ENCODE results near the gene FNDC3B. TPM values are rescaled to one million over a fixed set of nuclear protein-coding genes. Genes with fewer than 3 reads are reported as not detected.

Gene FNDC3B
- total RNA-seq, 1 donor from 2014 or later: 204 TPM

- Mint-ChIP-seq H3K4me3 (ENCODE audit: unreplicated experiment) (peak overlapping the region; percentile 66), H3K36me3 (ENCODE audit: low read depth, unreplicated experiment) (peaks cover 11% of the 10 kb centered on the region), H3K27ac (ENCODE audit: unreplicated experiment) (peak overlapping the region; percentile 99), H3K27me3 (ENCODE audit: unreplicated experiment) (peaks cover 6% of the 10 kb centered on the region), H3K4me1 (ENCODE audit: unreplicated experiment) (peaks cover 82% of the 10 kb centered on the region), H3K9me3 (ENCODE audit: unreplicated experiment) (no peaks in the 10 kb centered on the region)
- no peak for TF ChIP-seq CTCF (IDR thresholded peaks at IDR 0.05; ENCODE audit: unreplicated experiment)
- no peak for DNase-seq (ENCODE audit: low spot score)
Measured at GRCh38 chr3:172176061-172176770, 136.8 kb downstream of the FNDC3B start.

- H3K4me3 Mint-ChIP-seq (ENCODE audit: unreplicated experiment): peak overlapping the region; percentile 66
- H3K27me3 Mint-ChIP-seq (ENCODE audit: unreplicated experiment): peaks cover 7% of the 10 kb centered on the region
- peaks cover 77% of the 10 kb centered on the region for H3K4me1 Mint-ChIP-seq (ENCODE audit: unreplicated experiment)
- peaks cover 13% of the 10 kb centered on the region for H3K36me3 Mint-ChIP-seq (ENCODE audit: low read depth, unreplicated experiment)
- no peak for DNase-seq (ENCODE audit: low spot score)
- H3K27ac Mint-ChIP-seq (ENCODE audit: unreplicated experiment): peak overlapping the region; percentile 99
- no peaks in the 10 kb centered on the region for H3K9me3 Mint-ChIP-seq (ENCODE audit: unreplicated experiment)
- TF ChIP-seq CTCF (IDR thresholded peaks at IDR 0.05; ENCODE audit: unreplicated experiment): no peak
Measured at GRCh38 chr3:172177046-172177445, 137.7 kb downstream of the FNDC3B start.

GRCh38 chr3:172177803-172178316, 138.5 kb downstream of the FNDC3B start:
- Mint-ChIP-seq H3K27ac (ENCODE audit: unreplicated experiment) (peak overlapping the region; percentile 73), H3K9me3 (ENCODE audit: unreplicated experiment) (no peaks in the 10 kb centered on the region), H3K27me3 (ENCODE audit: unreplicated experiment) (peaks cover 14% of the 10 kb centered on the region), H3K4me3 (ENCODE audit: unreplicated experiment) (peak overlapping the region; percentile 11), H3K4me1 (ENCODE audit: unreplicated experiment) (peaks cover 77% of the 10 kb centered on the region), H3K36me3 (ENCODE audit: low read depth, unreplicated experiment) (peaks cover 14% of the 10 kb centered on the region)
- no peak for DNase-seq (ENCODE audit: low spot score)
- TF ChIP-seq CTCF (IDR thresholded peaks at IDR 0.05; ENCODE audit: unreplicated experiment): no peak

- peaks cover 14% of the 10 kb centered on the region for H3K27me3 Mint-ChIP-seq (ENCODE audit: unreplicated experiment)
- H3K27ac Mint-ChIP-seq (ENCODE audit: unreplicated experiment): peak overlapping the region; percentile 95
- no peaks in the 10 kb centered on the region for H3K9me3 Mint-ChIP-seq (ENCODE audit: unreplicated experiment)
- no peak for TF ChIP-seq CTCF (IDR thresholded peaks at IDR 0.05; ENCODE audit: unreplicated experiment)
- peak overlapping the region; percentile 5 for H3K4me3 Mint-ChIP-seq (ENCODE audit: unreplicated experiment)
- DNase-seq (ENCODE audit: low spot score): no peak
- H3K4me1 Mint-ChIP-seq (ENCODE audit: unreplicated experiment): peaks cover 71% of the 10 kb centered on the region
- peaks cover 14% of the 10 kb centered on the region for H3K36me3 Mint-ChIP-seq (ENCODE audit: low read depth, unreplicated experiment)
Measured at GRCh38 chr3:172179680-172180399, 140.5 kb downstream of the FNDC3B start.

- peaks cover 14% of the 10 kb centered on the region for H3K36me3 Mint-ChIP-seq (ENCODE audit: low read depth, unreplicated experiment)
- no peak for TF ChIP-seq CTCF (IDR thresholded peaks at IDR 0.05; ENCODE audit: unreplicated experiment)
- H3K27me3 Mint-ChIP-seq (ENCODE audit: unreplicated experiment): peaks cover 12% of the 10 kb centered on the region
- peaks cover 70% of the 10 kb centered on the region for H3K4me1 Mint-ChIP-seq (ENCODE audit: unreplicated experiment)
- no peak for DNase-seq (ENCODE audit: low spot score)
- no peaks in the 10 kb centered on the region for H3K9me3 Mint-ChIP-seq (ENCODE audit: unreplicated experiment)
- H3K4me3 Mint-ChIP-seq (ENCODE audit: unreplicated experiment): peak overlapping the region; percentile 70
- peak overlapping the region; percentile 95 for H3K27ac Mint-ChIP-seq (ENCODE audit: unreplicated experiment)
Measured at GRCh38 chr3:172180473-172180872, 141.1 kb downstream of the FNDC3B start.

Measured in endothelial cell (in vitro differentiated cells).